Heart right ventricle (tissue), 16 donors: ENCODE data around the gene ELOVL5. TPM values are rescaled to one million over a fixed set of nuclear protein-coding genes. Genes with fewer than 3 reads are reported as not detected.

Experiments
- ATAC-seq, 8 donors: fragments of 200-7000 bp; cut with Tn5 transposase; one replicate each; pipeline ENCODE4 v1.9.1; 2020; ENCODE audit warnings: mild to moderate bottlenecking in 8 of 8, moderate library complexity in 8 of 8, moderate number of reproducible peaks in 1 of 8
- DNase-seq, 2 donors: peaks; one replicate each; pipeline ENCODE4 v3.0.0-alpha.2; 2020
- H3K27ac ChIP-seq, 10 donors: fragments of 200-600 bp; sonication (generic) in 2 of 10; one replicate each; pipeline versions ENCODE4 v1.5.0 to v1.8.0; 2020 to 2022; ENCODE audit warnings: mild to moderate bottlenecking in 3 of 10
- H3K27me3 ChIP-seq, 7 donors: fragments of 200-600 bp; one replicate each; pipeline ENCODE4 v1.8.0; 2021 to 2022; ENCODE audit warnings: mild to moderate bottlenecking in 2 of 7
- H3K36me3 ChIP-seq, 9 donors: fragments of 200-600 bp; sonication (generic) in 1 of 9; one replicate each; pipeline versions ENCODE4 v1.5.0 to v1.8.0; 2020 to 2022; ENCODE audit warnings: mild to moderate bottlenecking in 2 of 9
- H3K4me1 ChIP-seq, 9 donors: fragments of 200-600 bp; sonication (generic) in 1 of 9; one replicate each; pipeline versions ENCODE4 v1.5.0 to v1.8.0; 2020 to 2022; ENCODE audit warnings: mild to moderate bottlenecking in 4 of 9
- H3K4me3 ChIP-seq, 10 donors: fragments of 200-600 bp; sonication (generic) in 2 of 10; one replicate each; pipeline versions ENCODE4 v1.5.0 to v1.8.0; 2020 to 2022; ENCODE audit warnings: mild to moderate bottlenecking in 7 of 10, moderate library complexity in 2 of 10
- H3K9me3 ChIP-seq, 11 donors: fragments of 200-600 bp in 10 of 11; sonication (generic) in 2 of 11; one replicate each; pipeline versions ENCODE4 v1.5.0 to v1.8.0; 2013 to 2022; ENCODE audit warnings: mild to moderate bottlenecking in 2 of 11, control low read depth in 1 of 11, moderate library complexity in 1 of 11
- CTCF ChIP-seq, 9 donors: fragments of 200-600 bp; sonication (generic) in 2 of 9; IDR thresholded peaks; one replicate each; pipeline versions ENCODE4 v1.5.0 to v1.8.0; 2021 to 2022; ENCODE audit warnings: antibody characterized with exemption in 9 of 9, mild to moderate bottlenecking in 5 of 9, moderate library complexity in 1 of 9
- WGBS, 2 donors: extraction: QIAGEN DNeasy Blood & Tissue Kit; methylation state at CpG; one replicate each; pipeline ENCODE4 v1.1.7; 2013; ENCODE audit warnings: inconsistent platforms in 1 of 2; 5-methylcytosine and 5-hydroxymethylcytosine counted together
- intact Hi-C, 10 donors: fragments of 100-400 bp; cut with DNase I; formaldehyde crosslinking; loops; one replicate each; pipeline versions ENCODE4 v1.11.1 to v1.14.2; 2022
- polyA plus RNA-seq, 2 donors: library from polyadenylated mRNA; stranded (reverse); fragments of 200-250 nt; gene quantifications; one replicate each; pipeline ENCODE4 v1.2.3, GENCODE V29; 2013
- total RNA-seq, 10 donors: library from RNA; stranded (reverse); fragmentation: NEBNext Ultra II Directional in 3 of 10; extraction: Animal tissue kit (Norgen Biotek cat#: 25700) in 3 of 10; gene quantifications; one replicate each; pipeline versions ENCODE4 v1.2.1 to v1.2.4, GENCODE V29; 2021 to 2023
- donor health status: Arrhythmogenic right ventricular cardiomyopathy.
- donor health status: ischemic (EF 13 %, LVEDD 7.1; RV severe dilation, severe dysfunction).
- donor health status: healthy with polysubstance abuse.
- donor health status: DM: no; HTN: yes; CAD: no.
- donor health status: DM: no; HTN: no; CAD: no.
- donor health status: ischemic (EF 25% LVEDD 6.9; RV normal size, moderate dysfunction).
- donor health status: ischemic (EF 25% LVEDD 5.7; RV mildly dilated, moderate dysfunction).
- donor health status: healthy.
- donor health status: DM: yes; HTN: yes; CAD: no.
- donor health status: Ischemic cardiomyopathy.
- donor health status: ischemic (EF 35%, LVEDD 5.7; RV mildly dilated, moderate dysfunction).
- donor health status: nonischemic (EF 11% LVEDD 7.7; RV severe dilation, severe dysfunction).
- donor health status: DM: yes; HTN: yes; CAD: no.
- donor health status: PGD.
- donor health status: ischemic (EF 29% LVEDD 5.4; RV normal size, mild dysfunction).
- donor health status: nonischemic (EF 23%, LVEDD 6.1; RV moderate dilation, normal function).

The ELOVL5 gene
- total and polyA plus RNA-seq, 12 donors, result 16.9 to 48.1 (median 29.7) TPM

- no peak for TF ChIP-seq CTCF (IDR thresholded peaks at IDR 0.05)
- peak in 7 of 8 donors; percentile 36 to 88 (median 77) for ATAC-seq
- H3K36me3 ChIP-seq, result no peaks in the 10 kb centered on the region
- intact Hi-C loops, result loop anchor here in 4 of 10 donors (5.0 to 10.0 kb wide), 2 partner anchors 44 to 162 kb away; partner anchors contain the start of gene ELOVL5 (in 3 of the 4)
- H3K4me3 ChIP-seq, result peak overlapping the region in 6 of 10 donors; percentile 3 to 30 (median 14)
- peak overlapping the region; percentile 13 to 90 (median 82) for H3K27ac ChIP-seq
- no peak for DNase-seq
- 7 to 12% methylated on average over 6 of the region's 6 CpGs for WGBS, 2 donors
- H3K4me1 ChIP-seq, result peaks cover 11 to 80% (median 74%) of the 10 kb centered on the region in 9 donors
- H3K9me3 ChIP-seq, result no peaks in the 10 kb centered on the region
- H3K27me3 ChIP-seq, result no peaks in the 10 kb centered on the region
Observed at GRCh38 chr6:53302678-53303360, 45.9 kb downstream of the ELOVL5 start.

GRCh38 chr6:53301801-53302537 lies 46.8 kb downstream of the ELOVL5 start:
- no peak for TF ChIP-seq CTCF (IDR thresholded peaks at IDR 0.05)
- ATAC-seq (peak in 1 of 8 donors; percentile 9), DNase-seq (no peak)
- intact Hi-C loops, result loop anchor here in 5 of 10 donors (2.0 to 10.0 kb wide), 4 partner anchors 45 to 163 kb away; partner anchors contain the start of gene ELOVL5 (in 4 of the 5)
- peaks cover 11 to 80% (median 68%) of the 10 kb centered on the region in 9 donors for H3K4me1 ChIP-seq
- H3K9me3 ChIP-seq, result no peaks in the 10 kb centered on the region
- no peaks in the 10 kb centered on the region for H3K36me3 ChIP-seq
- H3K4me3 ChIP-seq, result peak overlapping the region in 1 of 10 donors; percentile 8
- 65 to 84% methylated on average over 7 of the region's 7 CpGs for WGBS, 2 donors
- no peaks in the 10 kb centered on the region for H3K27me3 ChIP-seq
- H3K27ac ChIP-seq, result peak overlapping the region; percentile 13 to 90 (median 82)

- no peaks in the 10 kb centered on the region for H3K9me3 ChIP-seq
- peak overlapping the region; percentile 42 to 90 (median 82) for H3K27ac ChIP-seq
- DNase-seq (peak; percentile 23 to 56), ATAC-seq (peak; percentile 78 to 90 (median 85))
- WGBS, 2 donors, result 36 to 40% methylated on average over 9 of the region's 9 CpGs
- peak overlapping the region in 2 of 10 donors; percentile 1 to 9 for H3K4me3 ChIP-seq
- H3K4me1 ChIP-seq, result peaks cover 11 to 83% (median 70%) of the 10 kb centered on the region in 9 donors
- intact Hi-C loops, result loop anchor here in 5 of 10 donors (2.0 to 10.0 kb wide), 4 partner anchors 46 to 164 kb away; partner anchors contain the start of gene ELOVL5 (in 4 of the 5)
- H3K36me3 ChIP-seq, result no peaks in the 10 kb centered on the region
- no peaks in the 10 kb centered on the region for H3K27me3 ChIP-seq
- TF ChIP-seq CTCF (IDR thresholded peaks at IDR 0.05), result no peak
Observed at GRCh38 chr6:53300656-53301551, 47.8 kb downstream of the ELOVL5 start.
